OCI-LY7 (cell line): ENCODE measurements around the gene MATCAP1. TPM values are rescaled to one million over a fixed set of nuclear protein-coding genes. Genes with fewer than 3 reads are reported as not detected.
A peak's percentile ranks its signal among the peaks of the same experiment; 100 is the strongest.

Experiments
- BruUV-seq: library from RNA; stranded (reverse); fragments of 400-500 nt; replicated peaks from 2 replicates; lab custom pipeline; 2021; lab: Mats Ljungman, UMichigan
- CTCF ChIA-PET: fragments of 300-600 bp; sonication (Branson Sonifier 250); formaldehyde crosslinking; loops from one replicate; lab custom pipeline; 2022; ENCODE audit warnings: antibody characterized with exemption; ENCODE audit not compliant: unreplicated experiment; lab: Charles Lee
- POLR2A ChIA-PET: fragments of 300-600 bp; sonication (Branson Sonifier 250); formaldehyde crosslinking; loops from one replicate; lab custom pipeline; 2022; ENCODE audit warnings: antibody characterized with exemption; lab: Charles Lee
- DNase-seq: peaks from one replicate; pipeline ENCODE4 v3.0.0-alpha.2; 2015; ENCODE audit warnings: low spot score
- H2AFZ ChIP-seq: fragments of 200-600 bp; sonication (generic), shearing (Covaris generic); 2 replicates; pipeline ENCODE4 v1.6.1; 2014; ENCODE audit warnings: mild to moderate bottlenecking, antibody characterized with exemption, low read length, moderate library complexity
- H3K27ac ChIP-seq: fragments of 200-600 bp; sonication (generic); 2 replicates; pipeline ENCODE4 v1.5.1; 2014; ENCODE audit warnings: mixed run types, low read depth, mild to moderate bottlenecking, moderate library complexity, low read length, inconsistent platforms; ENCODE audit not compliant: poor library complexity, severe bottlenecking
- H3K36me3 ChIP-seq: fragments of 200-600 bp; sonication (generic); 2 replicates; pipeline ENCODE4 v1.6.1; 2014; ENCODE audit warnings: mild to moderate bottlenecking, antibody characterized with exemption, low read length, moderate library complexity, mixed read lengths; ENCODE audit not compliant: insufficient read depth
- H3K4me1 ChIP-seq: fragments of 200-600 bp; sonication (generic); 2 replicates; pipeline ENCODE4 v1.5.1; 2014; ENCODE audit warnings: mild to moderate bottlenecking, low read length; ENCODE audit not compliant: insufficient read depth, poor library complexity, severe bottlenecking
- H3K4me2 ChIP-seq: fragments of 200-600 bp; sonication (generic); 2 replicates; pipeline ENCODE4 v1.6.1; 2014; ENCODE audit warnings: mild to moderate bottlenecking, low read length
- H3K4me3 ChIP-seq: fragments of 200-600 bp; sonication (generic); 2 replicates; pipeline ENCODE4 v1.5.1; 2014; ENCODE audit warnings: mild to moderate bottlenecking, low read depth, low read length; ENCODE audit not compliant: poor library complexity, severe bottlenecking
- H3K79me2 ChIP-seq: fragments of 200-600 bp; sonication (generic); 2 replicates; pipeline ENCODE4 v1.6.1; 2016; ENCODE audit warnings: low read depth, mild to moderate bottlenecking, low read length, moderate library complexity, mixed read lengths; ENCODE audit not compliant: insufficient read depth
- H3K9me2 ChIP-seq: fragments of 200-600 bp; sonication (generic); 2 replicates; pipeline ENCODE4 v1.6.1; 2016; ENCODE audit warnings: mild to moderate bottlenecking, low read length, mixed read lengths; ENCODE audit not compliant: insufficient read depth
- H3K9me3 ChIP-seq: fragments of 200-600 bp; sonication (generic); 2 replicates; pipeline ENCODE4 v1.6.1; 2014; ENCODE audit warnings: mild to moderate bottlenecking, mixed run types, low read length, mixed read lengths
- H4K20me1 ChIP-seq: fragments of 200-600 bp; sonication (generic); 2 replicates; pipeline ENCODE4 v1.6.1; 2014; ENCODE audit warnings: mild to moderate bottlenecking, antibody characterized with exemption, low read length, moderate library complexity, mixed read lengths; ENCODE audit not compliant: insufficient read depth
- CTCF ChIP-seq: fragments of 200-600 bp; sonication (generic); conservative IDR thresholded peaks from 2 replicates; pipeline ENCODE4 v1.5.1; 2014; ENCODE audit warnings: mild to moderate bottlenecking, antibody characterized with exemption, low read length, moderate library complexity, mixed read lengths
- EZH2phosphoT487 ChIP-seq: fragments of 200-600 bp; sonication (generic); IDR thresholded peaks from 2 replicates; pipeline ENCODE4 v1.6.1; 2018; ENCODE audit warnings: low read depth, borderline replicate concordance, mild to moderate bottlenecking, mixed run types, antibody characterized with exemption, low read length, moderate library complexity, mixed read lengths
- intact Hi-C: fragments of 100-400 bp; cut with micrococcal nuclease; formaldehyde crosslinking; loops from one replicate; pipeline ENCODE4 v1.10.0; 2022; ENCODE audit not compliant: unreplicated experiment
- total RNA-seq, 2 experiments: library from RNA; depleted of rRNA in 1 of 2; stranded (reverse); fragments of >200 nt in 1 of 2; shearing (Covaris generic) in 1 of 2; gene quantifications; 2 replicates each; pipeline ENCODE4 v1.2.3, GENCODE V29; 2014 to 2022

The MATCAP1 gene
- total RNA-seq, 2 experiments from 2014 or later, result 22.9 to 39.6 TPM

- BruUV-seq, result no TSS peak
- Histone ChIP-seq H2AFZ (no peak overlapping the region), H3K9me3 (no peaks in the 10 kb centered on the region), H4K20me1 (no peaks in the 10 kb centered on the region), H3K9me2 (no peaks in the 10 kb centered on the region), H3K36me3 (no peaks in the 10 kb centered on the region), H3K27ac (no peak overlapping the region), H3K79me2 (no peaks in the 10 kb centered on the region), H3K4me1 (peaks cover 22% of the 10 kb centered on the region), H3K4me3 (peak overlapping the region; percentile 79), H3K4me2 (peak overlapping the region; percentile 92)
- TF ChIP-seq CTCF (no peak), EZH2phosphoT487 (no peak)
- no peak for DNase-seq
- intact Hi-C loops, result loop anchor here (10.0 kb wide), 1 partner anchor 167 kb away; no protein-coding TSS in a partner anchor
- ChIA-PET CTCF (interaction anchor here (0.5 kb wide), 1 partner anchor 250 kb away, joined by 14 read pairs; no protein-coding TSS in a partner anchor), POLR2A (interaction anchor here (0.7 kb wide), 2 partner anchors 62 to 207 kb away, joined by 3 to 4 read pairs; no protein-coding TSS in a partner anchor)
Observed at GRCh38 chr16:67182288-67182687, 1.5 kb downstream of the MATCAP1 start.

- intact Hi-C loops, result loop anchor here (10.0 kb wide), 1 partner anchor 167 kb away; no protein-coding TSS in a partner anchor
- CTCF ChIA-PET, result no interaction called here
- Histone ChIP-seq H3K4me3 (no peak overlapping the region), H4K20me1 (no peaks in the 10 kb centered on the region), H3K9me2 (no peaks in the 10 kb centered on the region), H3K4me1 (peaks cover 22% of the 10 kb centered on the region), H3K4me2 (no peak overlapping the region), H3K36me3 (no peaks in the 10 kb centered on the region), H2AFZ (no peak overlapping the region), H3K27ac (no peak overlapping the region), H3K79me2 (no peaks in the 10 kb centered on the region), H3K9me3 (no peaks in the 10 kb centered on the region)
- no TSS peak for BruUV-seq
- POLR2A ChIA-PET, result interaction anchor here (0.5 kb wide), 1 partner anchor 9 kb away, joined by 3 read pairs; no protein-coding TSS in a partner anchor
- TF ChIP-seq EZH2phosphoT487 (no peak), CTCF (no peak)
- DNase-seq, result no peak
Observed at GRCh38 chr16:67181346-67181745, 2.4 kb downstream of the MATCAP1 start.

- H3K79me2 ChIP-seq, result no peaks in the 10 kb centered on the region
- no peak overlapping the region for H3K27ac ChIP-seq
- no TSS peak for BruUV-seq
- no peaks in the 10 kb centered on the region for H3K9me3 ChIP-seq
- POLR2A ChIA-PET, result no interaction called here
- CTCF ChIA-PET, result no interaction called here
- no peak for TF ChIP-seq CTCF
- TF ChIP-seq EZH2phosphoT487, result no peak
- H3K36me3 ChIP-seq, result no peaks in the 10 kb centered on the region
- intact Hi-C loops, result loop anchor here (10.0 kb wide), 1 partner anchor 165 kb away; no protein-coding TSS in a partner anchor
- H3K4me3 ChIP-seq, result no peak overlapping the region
- H2AFZ ChIP-seq, result no peak overlapping the region
- peaks cover 22% of the 10 kb centered on the region for H3K4me1 ChIP-seq
- H3K4me2 ChIP-seq, result no peak overlapping the region
- H3K9me2 ChIP-seq, result no peaks in the 10 kb centered on the region
- no peak for DNase-seq
- no peaks in the 10 kb centered on the region for H4K20me1 ChIP-seq
Observed at GRCh38 chr16:67180166-67180565, 3.6 kb downstream of the MATCAP1 start.
